ENCODE results near the gene SLC7A1.

SLC7A1 gene

GRCh38 chr13:29597706-29598105, 2.2 kb upstream of the SLC7A1 start:
- no peaks in the 10 kb centered on the region for H3K27me3 ChIP-seq (ENCODE audit: control insufficient read depth in 1 of 2, insufficient read depth in 2 of 2, low read length in 2 of 2)
- H3K4me1 ChIP-seq (ENCODE audit: control insufficient read depth, insufficient read depth, low read length) = peaks cover 7% of the 10 kb centered on the region
- no peaks in the 10 kb centered on the region for H3K9me3 ChIP-seq (ENCODE audit: control insufficient read depth in 2 of 2, low read length in 2 of 2)
- H3K9ac ChIP-seq (ENCODE audit: low read length in 2 of 2) = no peak overlapping the region
- no peak overlapping the region for H3K4me3 ChIP-seq (ENCODE audit: low read length in 2 of 2)
- H3K36me3 ChIP-seq (ENCODE audit: control insufficient read depth in 2 of 2, insufficient read depth in 2 of 2, low read length in 2 of 2) = no peaks in the 10 kb centered on the region
- H3K27ac ChIP-seq (ENCODE audit: low read length) = no peak overlapping the region

DNA sequence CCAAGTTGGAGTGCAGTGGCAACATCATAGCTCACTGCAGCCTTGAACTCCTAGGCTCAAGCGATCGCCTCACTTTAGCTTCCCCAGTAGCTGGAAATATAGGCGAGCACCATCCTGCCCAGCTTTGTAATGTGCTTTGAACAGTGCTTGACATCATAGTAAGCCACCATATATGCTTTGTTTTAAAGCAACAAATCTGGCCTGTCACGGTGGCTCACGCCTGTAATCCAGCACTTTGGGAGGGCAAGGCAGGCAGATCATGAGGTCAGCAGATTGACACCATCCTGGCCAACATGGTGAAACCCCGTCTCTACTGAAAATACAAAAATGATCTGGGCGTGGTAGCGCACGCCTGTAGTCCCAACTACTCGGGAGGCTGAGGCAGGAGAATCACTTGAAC, 1.8 kb upstream of the SLC7A1 start:
- Histone ChIP-seq H3K27me3 (ENCODE audit: control insufficient read depth in 1 of 2, insufficient read depth in 2 of 2, low read length in 2 of 2) (no peaks in the 10 kb centered on the region), H3K4me1 (ENCODE audit: control insufficient read depth, insufficient read depth, low read length) (peaks cover 10% of the 10 kb centered on the region), H3K27ac (ENCODE audit: low read length) (no peak overlapping the region), H3K36me3 (ENCODE audit: control insufficient read depth in 2 of 2, insufficient read depth in 2 of 2, low read length in 2 of 2) (no peaks in the 10 kb centered on the region), H3K9ac (ENCODE audit: low read length in 2 of 2) (no peak overlapping the region), H3K9me3 (ENCODE audit: control insufficient read depth in 2 of 2, low read length in 2 of 2) (no peaks in the 10 kb centered on the region), H3K4me3 (ENCODE audit: low read length in 2 of 2) (no peak overlapping the region)

DNA sequence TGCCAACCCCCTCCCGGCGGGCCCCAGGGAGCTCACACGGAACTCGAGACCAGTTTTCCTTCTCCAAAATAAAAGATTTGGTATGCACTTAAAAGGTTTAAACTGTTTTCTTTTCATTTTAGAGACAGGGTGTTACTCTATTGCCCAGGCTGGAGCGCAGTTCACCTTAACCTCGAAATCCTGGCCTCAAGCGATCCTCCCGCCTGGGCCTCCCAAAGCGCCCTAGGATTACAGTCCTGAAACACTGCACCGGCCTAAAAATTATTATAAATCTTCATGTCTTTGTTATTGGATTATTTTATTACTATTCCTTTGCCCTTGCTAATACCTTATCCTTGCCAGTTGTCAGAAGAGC, 553 bp upstream of the SLC7A1 start:
- Histone ChIP-seq H3K9ac (ENCODE audit: low read length in 2 of 2) (peak overlapping the region in 1 of 2 donors; percentile 51), H3K36me3 (ENCODE audit: control insufficient read depth in 2 of 2, insufficient read depth in 2 of 2, low read length in 2 of 2) (no peaks in the 10 kb centered on the region), H3K9me3 (ENCODE audit: control insufficient read depth in 2 of 2, low read length in 2 of 2) (no peaks in the 10 kb centered on the region), H3K4me3 (ENCODE audit: low read length in 2 of 2) (peak overlapping the region; percentile 59 to 76), H3K27me3 (ENCODE audit: control insufficient read depth in 1 of 2, insufficient read depth in 2 of 2, low read length in 2 of 2) (no peaks in the 10 kb centered on the region), H3K27ac (ENCODE audit: low read length) (no peak overlapping the region), H3K4me1 (ENCODE audit: control insufficient read depth, insufficient read depth, low read length) (peaks cover 10% of the 10 kb centered on the region)

DNA sequence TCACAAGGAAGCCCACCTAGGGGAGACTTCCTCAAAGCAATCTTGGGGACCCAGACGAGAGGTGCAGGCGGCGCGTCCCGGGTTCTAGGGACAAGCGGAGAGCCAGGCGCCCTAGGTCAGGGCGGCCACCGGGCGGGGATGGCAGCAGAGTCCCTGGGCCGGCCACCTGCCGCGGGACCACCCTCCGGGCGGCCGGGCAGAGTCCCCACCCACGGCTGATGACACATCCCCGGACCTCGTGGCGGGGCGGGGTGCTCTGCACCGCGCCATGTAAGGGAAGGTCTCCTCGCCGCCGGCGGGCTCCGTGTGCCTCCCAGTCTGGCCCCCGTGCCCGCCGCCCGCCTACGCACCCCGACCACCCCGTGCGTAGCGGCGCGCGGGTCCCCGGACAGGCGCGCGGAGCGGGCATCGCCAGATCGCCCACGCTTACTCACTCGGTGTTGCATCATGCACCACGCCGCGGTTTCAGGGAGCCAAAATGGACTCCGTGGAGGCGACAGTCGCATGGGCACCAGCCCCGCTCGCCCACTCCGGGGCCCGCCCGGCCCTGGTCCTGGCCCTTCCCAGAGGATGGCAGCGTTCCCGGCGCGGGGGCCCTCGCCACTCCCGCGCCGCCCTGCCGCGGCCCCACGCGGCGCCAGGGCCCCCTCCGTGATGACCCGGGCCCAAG, 643 bp downstream of the SLC7A1 start:
- peak overlapping the region; percentile 77 to 90 for H3K9ac ChIP-seq (ENCODE audit: low read length in 2 of 2)
- H3K4me1 ChIP-seq (ENCODE audit: control insufficient read depth, insufficient read depth, low read length) = peaks cover 14% of the 10 kb centered on the region

GRCh38 chr13:29594303-29594709, 1.2 kb downstream of the SLC7A1 start:
- H3K27ac ChIP-seq (ENCODE audit: low read length) = peak overlapping the region; percentile 92
- peaks cover 19% of the 10 kb centered on the region for H3K4me1 ChIP-seq (ENCODE audit: control insufficient read depth, insufficient read depth, low read length)
- H3K9ac ChIP-seq (ENCODE audit: low read length in 2 of 2) = peak overlapping the region; percentile 77 to 90
- no peaks in the 10 kb centered on the region for H3K9me3 ChIP-seq (ENCODE audit: control insufficient read depth in 2 of 2, low read length in 2 of 2)
- H3K36me3 ChIP-seq (ENCODE audit: control insufficient read depth in 2 of 2, insufficient read depth in 2 of 2, low read length in 2 of 2) = no peaks in the 10 kb centered on the region
- no peaks in the 10 kb centered on the region for H3K27me3 ChIP-seq (ENCODE audit: control insufficient read depth in 1 of 2, insufficient read depth in 2 of 2, low read length in 2 of 2)
- peak overlapping the region; percentile 30 to 83 for H3K4me3 ChIP-seq (ENCODE audit: low read length in 2 of 2)

More for the DNA sequence above, 643 bp downstream of the SLC7A1 start:
- Histone ChIP-seq H3K36me3 (ENCODE audit: control insufficient read depth in 2 of 2, insufficient read depth in 2 of 2, low read length in 2 of 2) (no peaks in the 10 kb centered on the region), H3K4me3 (ENCODE audit: low read length in 2 of 2) (peak overlapping the region; percentile 30 to 83), H3K27me3 (ENCODE audit: control insufficient read depth in 1 of 2, insufficient read depth in 2 of 2, low read length in 2 of 2) (no peaks in the 10 kb centered on the region), H3K27ac (ENCODE audit: low read length) (peak overlapping the region; percentile 92), H3K9me3 (ENCODE audit: control insufficient read depth in 2 of 2, low read length in 2 of 2) (no peaks in the 10 kb centered on the region)

DNA sequence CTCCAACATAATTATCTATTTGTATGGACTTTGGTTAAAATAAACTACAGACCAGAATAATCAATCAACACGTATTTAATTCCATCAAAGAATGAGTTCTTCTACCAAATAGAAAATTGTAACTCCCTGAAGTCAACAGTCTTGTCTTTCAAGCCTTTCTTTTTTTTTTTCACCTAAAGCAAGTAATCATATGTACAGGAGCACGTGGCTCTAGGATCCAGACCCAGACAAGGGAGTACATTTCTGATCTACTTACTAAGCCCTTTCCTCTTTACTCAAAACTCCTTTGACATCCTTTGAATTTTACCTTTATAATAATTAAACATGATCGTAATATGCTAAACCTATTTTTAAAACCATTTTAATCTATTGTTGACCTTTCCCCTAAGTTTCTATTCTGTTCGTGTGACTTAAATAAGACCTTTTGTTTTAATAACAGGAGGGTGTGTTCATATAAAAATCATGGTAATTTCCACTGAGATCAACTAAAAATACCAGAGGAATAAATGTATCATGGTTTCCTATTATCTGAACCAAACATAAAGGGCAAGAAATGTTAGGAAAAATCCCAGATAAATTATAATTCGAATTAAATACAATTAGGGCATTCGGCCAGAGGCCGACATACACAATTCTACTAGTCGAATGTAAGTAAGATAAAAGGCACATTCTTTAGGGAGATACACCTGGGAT, 1.7 kb downstream of the SLC7A1 start:
- Histone ChIP-seq H3K36me3 (ENCODE audit: control insufficient read depth in 2 of 2, insufficient read depth in 2 of 2, low read length in 2 of 2) (no peaks in the 10 kb centered on the region), H3K27ac (ENCODE audit: low read length) (peak overlapping the region; percentile 92), H3K9me3 (ENCODE audit: control insufficient read depth in 2 of 2, low read length in 2 of 2) (no peaks in the 10 kb centered on the region), H3K4me1 (ENCODE audit: control insufficient read depth, insufficient read depth, low read length) (peaks cover 22% of the 10 kb centered on the region), H3K27me3 (ENCODE audit: control insufficient read depth in 1 of 2, insufficient read depth in 2 of 2, low read length in 2 of 2) (no peaks in the 10 kb centered on the region), H3K9ac (ENCODE audit: low read length in 2 of 2) (peak overlapping the region; percentile 77 to 90), H3K4me3 (ENCODE audit: low read length in 2 of 2) (peak overlapping the region; percentile 30 to 83)

DNA sequence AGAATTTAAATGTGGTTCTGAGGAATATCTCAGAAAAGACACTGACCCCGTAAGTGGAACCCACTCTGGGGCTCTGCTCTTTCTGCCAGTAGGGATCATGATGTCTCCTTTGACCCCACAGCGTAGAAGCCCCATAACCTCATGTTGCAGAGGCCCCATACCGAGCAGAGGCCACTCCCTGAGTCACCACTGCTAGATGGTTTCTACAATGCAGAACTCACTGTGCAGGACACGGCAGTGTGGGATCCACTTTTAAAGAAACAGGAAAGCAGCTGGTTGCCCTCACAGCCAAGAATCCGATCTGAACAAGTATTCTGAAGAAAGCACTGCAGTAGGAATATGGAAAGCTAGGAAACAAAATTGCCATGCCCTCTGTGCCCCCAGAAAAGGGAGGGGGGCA, 4.2 kb downstream of the SLC7A1 start:
- H3K4me1 ChIP-seq (ENCODE audit: control insufficient read depth, insufficient read depth, low read length) = peaks cover 21% of the 10 kb centered on the region
- H3K9me3 ChIP-seq (ENCODE audit: control insufficient read depth in 2 of 2, low read length in 2 of 2) = no peaks in the 10 kb centered on the region
- H3K4me3 ChIP-seq (ENCODE audit: low read length in 2 of 2) = no peak overlapping the region
- H3K27ac ChIP-seq (ENCODE audit: low read length) = peak overlapping the region; percentile 31
- no peak overlapping the region for H3K9ac ChIP-seq (ENCODE audit: low read length in 2 of 2)
- no peaks in the 10 kb centered on the region for H3K36me3 ChIP-seq (ENCODE audit: control insufficient read depth in 2 of 2, insufficient read depth in 2 of 2, low read length in 2 of 2)
- no peaks in the 10 kb centered on the region for H3K27me3 ChIP-seq (ENCODE audit: control insufficient read depth in 1 of 2, insufficient read depth in 2 of 2, low read length in 2 of 2)

DNA sequence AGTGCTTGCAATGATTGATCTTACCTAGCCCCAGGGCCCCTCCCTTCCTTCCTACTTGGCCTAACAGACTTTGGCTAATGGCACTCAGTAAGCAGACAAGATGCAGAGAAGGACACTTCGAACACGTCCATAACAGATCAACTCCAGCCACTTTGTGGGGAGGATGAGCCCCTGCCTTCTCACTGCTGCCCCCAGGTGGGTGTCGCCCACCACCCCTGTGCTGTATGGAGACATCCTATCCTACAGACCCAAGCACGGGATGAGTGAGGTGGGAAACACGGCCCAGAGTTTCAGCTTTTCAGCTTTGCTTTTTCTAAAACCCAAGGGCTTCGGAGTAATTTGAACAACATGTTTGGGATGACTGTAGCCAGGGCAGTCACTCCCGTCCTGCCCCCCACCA, 5.5 kb downstream of the SLC7A1 start:
- Histone ChIP-seq H3K4me1 (ENCODE audit: control insufficient read depth, insufficient read depth, low read length) (peaks cover 18% of the 10 kb centered on the region), H3K36me3 (ENCODE audit: control insufficient read depth in 2 of 2, insufficient read depth in 2 of 2, low read length in 2 of 2) (no peaks in the 10 kb centered on the region), H3K27me3 (ENCODE audit: control insufficient read depth in 1 of 2, insufficient read depth in 2 of 2, low read length in 2 of 2) (no peaks in the 10 kb centered on the region), H3K4me3 (ENCODE audit: low read length in 2 of 2) (no peak overlapping the region), H3K9me3 (ENCODE audit: control insufficient read depth in 2 of 2, low read length in 2 of 2) (no peaks in the 10 kb centered on the region), H3K27ac (ENCODE audit: low read length) (no peak overlapping the region), H3K9ac (ENCODE audit: low read length in 2 of 2) (no peak overlapping the region)

- no peak overlapping the region for H3K27ac ChIP-seq (ENCODE audit: low read length)
- peak overlapping the region in 1 of 2 donors; percentile 35 for H3K4me3 ChIP-seq (ENCODE audit: low read length in 2 of 2)
- H3K9ac ChIP-seq (ENCODE audit: low read length in 2 of 2) = no peak overlapping the region
Measured at GRCh38 chr13:29589234-29589633, 6.3 kb downstream of the SLC7A1 start.

DNA sequence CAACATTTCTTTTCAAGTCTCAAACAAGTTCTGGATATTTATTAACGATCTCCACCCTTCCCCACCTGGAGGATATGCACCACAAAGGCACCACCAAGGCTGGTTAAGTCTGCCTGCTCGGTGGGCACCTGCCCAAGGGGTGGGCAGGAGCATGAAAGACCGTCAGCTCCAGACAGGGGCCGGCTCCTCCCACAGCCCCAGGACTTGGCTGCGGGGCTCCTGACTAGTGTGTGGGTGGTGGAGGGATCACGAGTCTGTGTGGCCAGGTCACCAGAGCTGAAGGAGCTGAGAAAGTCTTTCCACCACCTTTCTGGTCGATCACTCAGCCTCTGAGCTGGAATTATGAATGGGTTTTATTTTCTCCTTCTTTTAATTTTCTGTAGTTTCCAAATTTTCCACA, 7.8 kb downstream of the SLC7A1 start:
- H3K27me3 ChIP-seq (ENCODE audit: control insufficient read depth in 1 of 2, insufficient read depth in 2 of 2, low read length in 2 of 2) = no peaks in the 10 kb centered on the region
- no peak overlapping the region for H3K27ac ChIP-seq (ENCODE audit: low read length)
- no peak overlapping the region for H3K4me3 ChIP-seq (ENCODE audit: low read length in 2 of 2)
- no peak overlapping the region for H3K9ac ChIP-seq (ENCODE audit: low read length in 2 of 2)
- H3K9me3 ChIP-seq (ENCODE audit: control insufficient read depth in 2 of 2, low read length in 2 of 2) = no peaks in the 10 kb centered on the region
- H3K36me3 ChIP-seq (ENCODE audit: control insufficient read depth in 2 of 2, insufficient read depth in 2 of 2, low read length in 2 of 2) = no peaks in the 10 kb centered on the region
- peaks cover 21% of the 10 kb centered on the region for H3K4me1 ChIP-seq (ENCODE audit: control insufficient read depth, insufficient read depth, low read length)

More at GRCh38 chr13:29589234-29589633, 6.3 kb downstream of the SLC7A1 start:
- Histone ChIP-seq H3K4me1 (ENCODE audit: control insufficient read depth, insufficient read depth, low read length) (peaks cover 18% of the 10 kb centered on the region), H3K36me3 (ENCODE audit: control insufficient read depth in 2 of 2, insufficient read depth in 2 of 2, low read length in 2 of 2) (no peaks in the 10 kb centered on the region), H3K9me3 (ENCODE audit: control insufficient read depth in 2 of 2, low read length in 2 of 2) (no peaks in the 10 kb centered on the region), H3K27me3 (ENCODE audit: control insufficient read depth in 1 of 2, insufficient read depth in 2 of 2, low read length in 2 of 2) (no peaks in the 10 kb centered on the region)

Data from stomach smooth muscle (tissue), 2 donors.